ENCODE results near the gene ATM.
"Not testable (repeated sequence)": the region's sequence is repeated elsewhere in the genome, so short reads cannot be mapped to it uniquely, and the experiment has no call there.

Gene ATM

GRCh38 chr11:108278546-108278945, 55.7 kb downstream of the ATM start:
- DNase-seq (ENCODE audit: low read depth in 2 of 2) = no peak

- no peak for DNase-seq (ENCODE audit: low read depth in 2 of 2)
Measured at GRCh38 chr11:108278954-108279353, 56.1 kb downstream of the ATM start.

- no peak for DNase-seq (ENCODE audit: low read depth in 2 of 2)
Measured at GRCh38 chr11:108286370-108286769, 63.5 kb downstream of the ATM start.

GRCh38 chr11:108286956-108287355, 64.1 kb downstream of the ATM start:
- DNase-seq (ENCODE audit: low read depth in 2 of 2) = no peak

- not testable (repeated sequence) for DNase-seq (ENCODE audit: low read depth in 2 of 2)
Measured at GRCh38 chr11:108289066-108289465, 66.2 kb downstream of the ATM start.

GRCh38 chr11:108289699-108290098, 66.8 kb downstream of the ATM start:
- DNase-seq (ENCODE audit: low read depth in 2 of 2) = no peak

- no peak for DNase-seq (ENCODE audit: low read depth in 2 of 2)
Measured at GRCh38 chr11:108293229-108293628, 70.4 kb downstream of the ATM start.

GRCh38 chr11:108302121-108302785, 79.4 kb downstream of the ATM start:
- DNase-seq (ENCODE audit: low read depth in 2 of 2) = no peak

GRCh38 chr11:108307751-108308150, 84.9 kb downstream of the ATM start:
- no peak for DNase-seq (ENCODE audit: low read depth in 2 of 2)

GRCh38 chr11:108313444-108313843, 90.6 kb downstream of the ATM start:
- DNase-seq (ENCODE audit: low read depth in 2 of 2) = no peak

GRCh38 chr11:108316061-108316460, 93.2 kb downstream of the ATM start:
- no peak for DNase-seq (ENCODE audit: low read depth in 2 of 2)

GRCh38 chr11:108319541-108320145, 96.8 kb downstream of the ATM start:
- no peak for DNase-seq (ENCODE audit: low read depth in 2 of 2)

GRCh38 chr11:108322666-108323065, 99.8 kb downstream of the ATM start:
- DNase-seq (ENCODE audit: low read depth in 2 of 2) = no peak

GRCh38 chr11:108324587-108324986, 101.7 kb downstream of the ATM start:
- DNase-seq (ENCODE audit: low read depth in 2 of 2) = no peak

GRCh38 chr11:108333403-108333899, 110.6 kb downstream of the ATM start:
- no peak for DNase-seq (ENCODE audit: low read depth in 2 of 2)

- DNase-seq (ENCODE audit: low read depth in 2 of 2) = no peak
Measured at GRCh38 chr11:108338750-108339149, 115.9 kb downstream of the ATM start.

- DNase-seq (ENCODE audit: low read depth in 2 of 2) = no peak
Measured at GRCh38 chr11:108340973-108341372, 118.1 kb downstream of the ATM start.

GRCh38 chr11:108341654-108342053, 118.8 kb downstream of the ATM start:
- DNase-seq (ENCODE audit: low read depth in 2 of 2) = no peak

GRCh38 chr11:108343714-108344113, 120.8 kb downstream of the ATM start:
- DNase-seq (ENCODE audit: low read depth in 2 of 2) = no peak

GRCh38 chr11:108345767-108346166, 122.9 kb downstream of the ATM start:
- no peak for DNase-seq (ENCODE audit: low read depth in 2 of 2)

GRCh38 chr11:108346451-108346850, 123.6 kb downstream of the ATM start:
- no peak for DNase-seq (ENCODE audit: low read depth in 2 of 2)

- DNase-seq (ENCODE audit: low read depth in 2 of 2) = no peak
Measured at GRCh38 chr11:108351468-108351867, 128.6 kb downstream of the ATM start.

GRCh38 chr11:108364159-108364558, 141.3 kb downstream of the ATM start:
- no peak for DNase-seq (ENCODE audit: low read depth in 2 of 2)

GRCh38 chr11:108368134-108368533, 145.3 kb downstream of the ATM start:
- DNase-seq (ENCODE audit: low read depth in 2 of 2) = no peak

All from stimulated activated CD8-positive, alpha-beta memory T cell treated with anti-CD3 and anti-CD28 coated beads, Interleukin-7, amount 100 ng/mL, for 1 hour (primary cell).